GM19023 (cell line): ENCODE results near the gene HYCC1.
A peak's percentile ranks its signal among the peaks of the same experiment; 100 is the strongest.
"Not testable (repeated sequence)": the region's sequence is repeated elsewhere in the genome, so short reads cannot be mapped to it uniquely, and the experiment has no call there.

Experiments used
- ATAC-seq: cut with Tn5 transposase; IDR thresholded peaks from one replicate; pipeline ENCODE4 v1.9.1; 2021; ENCODE audit warnings: mild to moderate bottlenecking, moderate library complexity; ENCODE audit not compliant: unreplicated experiment

The HYCC1 gene

DNA sequence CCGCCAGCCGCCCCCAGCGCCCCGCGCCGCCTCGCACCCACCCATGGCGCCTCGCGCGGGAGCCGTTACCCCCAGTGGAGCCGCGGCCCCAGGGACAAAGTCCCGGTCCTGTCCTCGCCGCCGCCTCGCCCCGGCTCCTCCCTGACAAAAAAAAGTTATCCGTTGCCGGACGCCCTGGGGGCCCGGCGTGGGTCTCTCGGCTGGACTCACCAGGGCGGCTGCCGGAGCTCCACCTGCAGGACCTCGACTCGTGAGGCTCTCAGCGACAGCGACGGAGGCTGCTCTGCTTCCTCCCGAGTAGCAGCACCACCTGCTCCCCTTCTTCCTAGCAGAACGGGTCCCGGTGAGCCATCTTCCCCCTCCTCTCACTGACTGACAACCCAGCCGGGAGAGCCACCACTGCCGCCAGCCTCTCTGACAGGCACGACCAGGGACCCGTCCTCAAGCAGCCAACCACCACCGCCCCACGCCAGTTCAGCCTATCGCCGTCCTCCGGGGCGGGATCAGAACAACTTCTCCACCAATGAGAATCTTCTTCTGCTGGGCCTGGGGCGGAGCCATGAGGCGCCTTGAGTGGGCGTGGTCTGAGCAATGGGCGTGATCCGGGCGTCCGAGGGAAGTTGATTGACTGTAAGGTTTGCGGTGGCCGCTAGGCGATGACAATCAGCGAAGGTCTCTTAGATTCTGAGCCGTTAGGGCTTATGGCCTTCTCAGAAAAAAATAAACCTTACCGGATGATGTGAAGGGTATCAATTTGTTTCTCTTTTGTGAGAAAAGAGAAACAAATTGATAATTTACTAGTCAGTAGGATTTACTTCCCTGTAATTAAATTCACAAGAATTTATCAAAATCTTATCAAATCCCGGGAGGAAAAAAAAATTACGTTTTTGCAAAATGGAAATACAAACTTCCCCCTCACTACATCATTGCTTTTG lies at the start of gene HYCC1:
HYCC1 (minus strand) TSS at position 416 of the 935 bp plus-strand sequence. CDS start 23,019 bp downstream, outside the sequence.
- peak; percentile 97 for ATAC-seq

- ATAC-seq = no peak
Observed at GRCh38 chr7:23062452-23062851, 48.5 kb upstream of the HYCC1 start.

DNA sequence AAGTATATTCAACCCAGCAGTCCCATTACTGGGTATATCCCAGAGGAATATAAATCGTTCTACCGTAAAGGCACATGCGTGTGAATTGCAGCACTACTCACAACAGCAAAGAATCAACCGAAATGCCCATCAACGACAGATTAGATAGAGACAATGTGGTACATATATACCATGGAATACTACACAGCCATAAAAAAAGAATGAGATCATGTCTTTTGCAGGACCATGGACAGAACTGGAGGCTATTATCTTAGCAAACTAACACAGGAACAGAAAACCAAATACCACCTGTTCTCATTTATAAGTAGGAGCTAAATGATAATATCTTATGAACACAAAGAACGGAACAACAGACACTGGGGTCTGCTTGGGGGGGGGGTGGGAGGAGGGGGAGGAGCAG lies 47.4 kb upstream of the HYCC1 start:
- ATAC-seq = no peak

DNA sequence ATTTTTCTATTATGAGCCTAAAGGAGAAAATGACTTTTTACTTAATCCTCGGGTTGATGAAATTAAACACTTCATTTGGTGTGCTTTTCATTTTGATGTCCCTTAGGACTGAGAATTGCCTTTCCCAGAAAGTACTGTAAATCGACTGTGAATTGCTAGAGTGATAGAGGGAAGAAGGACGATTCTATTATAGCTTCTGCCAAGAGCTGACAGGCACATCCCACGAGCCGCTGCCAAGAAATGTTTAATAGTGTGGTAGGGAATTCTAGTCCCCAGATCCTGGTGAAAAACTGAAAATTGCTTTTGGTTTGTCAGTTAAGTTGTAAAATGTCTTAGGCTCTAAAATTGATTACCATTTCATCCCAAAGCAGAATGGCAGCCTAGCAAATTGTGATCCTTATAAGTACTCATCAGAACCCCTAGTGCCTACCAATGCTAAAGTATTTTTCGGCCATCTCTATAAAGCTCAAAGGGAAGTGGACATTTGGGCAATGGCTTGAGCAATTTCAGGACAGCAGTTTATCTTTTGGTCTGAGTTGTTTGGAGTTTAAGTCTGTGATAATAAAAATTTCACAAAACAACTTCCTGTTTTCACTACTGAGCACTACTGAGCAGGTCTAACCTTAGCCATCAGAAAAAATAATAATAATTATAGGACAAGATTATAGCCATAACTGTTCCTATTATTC lies 44.6 kb upstream of the HYCC1 start:
- ATAC-seq = no peak

- no peak for ATAC-seq
Observed at GRCh38 chr7:23055582-23056178, 41.8 kb upstream of the HYCC1 start.

- ATAC-seq = not testable (repeated sequence)
Observed at GRCh38 chr7:23051124-23051485, 37.2 kb upstream of the HYCC1 start.

- ATAC-seq = not testable (repeated sequence)
Observed at GRCh38 chr7:23046336-23046735, 32.4 kb upstream of the HYCC1 start.

- ATAC-seq = not testable (repeated sequence)
Observed at GRCh38 chr7:23045086-23045485, 31.2 kb upstream of the HYCC1 start.

DNA sequence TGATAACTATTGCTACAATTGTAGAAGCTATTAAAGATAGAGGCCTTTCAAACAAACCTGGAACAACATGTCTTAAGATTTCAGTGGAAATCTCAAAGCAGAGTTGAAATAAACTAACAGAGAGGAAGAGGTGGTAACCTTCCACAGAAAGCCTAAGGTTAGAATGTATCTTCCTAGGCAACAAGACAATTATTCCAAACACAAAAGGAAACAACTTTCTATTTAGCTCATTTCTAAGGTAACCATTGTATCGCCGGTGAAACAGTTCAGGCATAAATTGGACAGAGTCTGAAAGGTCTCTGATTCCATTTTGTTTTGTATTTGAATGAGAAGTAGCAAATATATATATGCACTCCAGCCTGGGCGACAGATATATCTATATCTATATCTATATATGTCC lies 30.7 kb upstream of the HYCC1 start:
- no peak for ATAC-seq

DNA sequence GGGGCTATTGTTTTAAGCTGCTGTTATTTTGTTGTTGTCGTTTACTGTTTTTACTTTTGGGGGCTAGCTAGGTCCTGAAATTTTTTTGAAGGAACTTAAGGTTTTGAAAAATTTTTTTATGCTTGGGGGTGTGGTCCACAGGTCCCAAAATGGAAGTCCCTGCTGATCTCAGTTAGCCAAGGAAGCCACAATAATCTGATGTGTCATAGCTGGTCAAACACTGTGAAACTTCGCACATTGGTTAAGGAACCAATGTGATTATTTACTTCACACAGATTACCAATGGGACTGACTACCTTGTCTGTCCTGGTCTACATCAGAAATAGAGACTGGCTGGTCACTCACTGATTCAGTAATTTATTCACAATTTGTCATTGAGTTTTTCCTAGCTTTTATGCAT lies 29.5 kb upstream of the HYCC1 start:
- no peak for ATAC-seq

- ATAC-seq = not testable (repeated sequence)
Observed at GRCh38 chr7:23039674-23040073, 25.7 kb upstream of the HYCC1 start.

- not testable (repeated sequence) for ATAC-seq
Observed at GRCh38 chr7:23035542-23036371, 21.8 kb upstream of the HYCC1 start.

DNA sequence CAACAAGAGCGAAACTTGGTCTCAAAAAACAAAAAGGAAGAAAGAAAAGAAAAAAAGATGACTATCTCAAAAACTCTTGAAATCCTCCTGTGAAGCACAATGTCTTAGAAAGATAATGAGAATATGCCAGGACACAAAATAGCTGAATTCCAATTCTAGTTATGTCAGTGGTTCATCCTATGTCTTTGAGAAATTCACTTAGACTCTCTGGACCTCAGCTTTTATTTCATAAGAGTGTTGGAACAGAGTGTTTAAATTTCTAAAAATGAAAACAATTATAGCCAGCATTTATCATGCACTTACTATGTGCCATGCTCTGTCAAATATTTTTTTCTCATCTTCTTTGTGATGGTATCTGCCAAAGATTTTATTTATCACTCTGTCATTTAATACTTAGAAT lies 13.3 kb upstream of the HYCC1 start:
- ATAC-seq = no peak

DNA sequence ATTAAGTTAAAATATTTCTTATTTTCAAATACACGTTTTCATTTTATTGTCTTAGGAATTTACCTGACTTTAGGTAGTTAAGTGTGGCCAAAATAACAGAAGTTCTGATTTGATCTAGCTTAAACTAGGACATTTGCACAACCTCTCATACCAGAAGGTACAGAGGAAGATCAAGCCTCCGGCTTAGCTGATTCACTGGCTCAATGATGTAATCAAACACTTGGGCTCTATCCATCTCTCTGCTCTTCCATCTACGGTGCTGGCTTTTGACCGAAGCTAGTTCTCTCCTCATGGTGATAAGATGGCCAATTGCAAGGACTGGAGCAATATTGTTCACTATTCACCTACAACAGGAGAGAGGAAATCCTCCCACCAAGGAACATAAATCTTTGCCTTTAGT lies 12.2 kb upstream of the HYCC1 start:
- ATAC-seq = no peak

DNA sequence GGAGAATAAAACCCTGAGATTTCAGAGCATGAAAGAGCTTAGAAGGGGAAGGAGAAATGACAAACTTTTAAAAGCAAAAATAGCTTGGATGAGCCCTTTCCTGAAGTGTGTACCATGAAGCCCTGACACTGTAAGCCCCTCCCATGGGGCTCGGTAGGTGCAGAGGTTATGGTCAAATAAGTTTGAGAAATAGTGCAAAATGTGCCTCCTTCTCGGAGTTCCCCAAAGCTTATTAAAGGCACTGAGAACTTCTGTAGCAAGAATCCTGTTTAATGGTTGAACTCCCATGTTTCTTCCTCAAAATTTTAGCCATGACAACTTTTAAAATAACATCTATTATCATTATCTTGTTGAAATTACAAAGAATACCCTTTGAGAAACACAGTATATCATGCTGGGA lies 10.5 kb upstream of the HYCC1 start:
- no peak for ATAC-seq

- no peak for ATAC-seq
Observed at GRCh38 chr7:23022851-23023250, 8.9 kb upstream of the HYCC1 start.

- no peak for ATAC-seq
Observed at GRCh38 chr7:23022258-23022769, 8.4 kb upstream of the HYCC1 start.

DNA sequence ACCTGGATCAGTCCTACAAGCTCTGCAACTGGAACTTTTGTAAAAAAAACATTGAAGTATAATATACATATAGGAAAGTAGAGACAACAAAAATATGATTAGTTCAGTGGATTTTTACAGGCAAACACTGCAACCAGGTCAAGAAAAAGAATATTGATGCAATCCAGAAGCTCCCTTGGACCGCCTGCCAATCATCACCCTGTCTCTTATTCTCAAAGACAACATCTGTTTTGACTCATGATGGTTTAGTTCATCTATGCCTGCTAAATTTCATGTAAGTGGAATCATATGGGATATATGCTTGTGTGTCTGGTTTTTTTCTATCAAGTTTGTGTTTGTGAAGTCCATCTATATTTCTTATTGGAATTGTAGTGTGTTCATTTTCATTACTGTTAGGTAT lies 7.7 kb upstream of the HYCC1 start:
- no peak for ATAC-seq

GRCh38 chr7:23020742-23021401 lies 6.9 kb upstream of the HYCC1 start:
- ATAC-seq = no peak

DNA sequence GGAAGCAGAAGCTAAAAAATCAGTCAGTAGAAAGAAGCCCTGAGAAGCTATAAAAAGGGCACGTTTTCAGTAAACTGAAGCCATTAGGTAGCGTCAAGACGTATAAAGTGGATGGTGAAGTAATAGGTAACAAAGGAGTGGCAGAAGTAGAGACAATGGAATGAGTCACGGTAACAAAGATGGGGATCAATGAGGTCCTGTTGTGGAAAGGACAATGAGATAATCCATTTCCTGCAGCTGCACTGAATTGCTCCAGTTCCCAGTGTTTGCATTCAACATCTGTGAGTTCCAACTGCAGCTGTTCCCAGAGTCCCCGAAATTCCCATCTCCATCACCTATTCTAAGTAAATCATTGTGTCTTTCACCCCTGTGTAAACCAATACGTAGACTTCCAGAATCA lies 4.8 kb upstream of the HYCC1 start:
- ATAC-seq = no peak
